Loucy (cell line): ENCODE results near the gene ST7L.
"Not testable (repeated sequence)": the region's sequence is repeated elsewhere in the genome, so short reads cannot be mapped to it uniquely, and the experiment has no call there.

Source experiments
- CTCF ChIP-seq: fragments of 200-600 bp; sonication (generic); conservative IDR thresholded peaks from 2 replicates; pipeline ENCODE4 v1.5.1; 2014; ENCODE audit warnings: mild to moderate bottlenecking, antibody characterized with exemption, low read length
- EZH2phosphoT487 ChIP-seq: fragments of 200-600 bp; IDR thresholded peaks from 2 replicates; pipeline ENCODE4 v1.6.1; 2018; ENCODE audit warnings: antibody characterized with exemption, mild to moderate bottlenecking, moderate library complexity, borderline replicate concordance

- TF ChIP-seq CTCF, EZH2phosphoT487: not testable (repeated sequence)
Observed at GRCh38 chr1:112624493-112624892, 5.6 kb upstream of the ST7L start.
